ENCODE data around the gene LTB4R. TPM values are rescaled to one million over a fixed set of nuclear protein-coding genes. Genes with fewer than 3 reads are reported as not detected.
A peak's percentile ranks its signal among the peaks of the same experiment; 100 is the strongest.

LTB4R gene
- total RNA-seq, 4 donors from 2014 or later, result 3.7 to 19.5 (median 5.6) TPM

DNA sequence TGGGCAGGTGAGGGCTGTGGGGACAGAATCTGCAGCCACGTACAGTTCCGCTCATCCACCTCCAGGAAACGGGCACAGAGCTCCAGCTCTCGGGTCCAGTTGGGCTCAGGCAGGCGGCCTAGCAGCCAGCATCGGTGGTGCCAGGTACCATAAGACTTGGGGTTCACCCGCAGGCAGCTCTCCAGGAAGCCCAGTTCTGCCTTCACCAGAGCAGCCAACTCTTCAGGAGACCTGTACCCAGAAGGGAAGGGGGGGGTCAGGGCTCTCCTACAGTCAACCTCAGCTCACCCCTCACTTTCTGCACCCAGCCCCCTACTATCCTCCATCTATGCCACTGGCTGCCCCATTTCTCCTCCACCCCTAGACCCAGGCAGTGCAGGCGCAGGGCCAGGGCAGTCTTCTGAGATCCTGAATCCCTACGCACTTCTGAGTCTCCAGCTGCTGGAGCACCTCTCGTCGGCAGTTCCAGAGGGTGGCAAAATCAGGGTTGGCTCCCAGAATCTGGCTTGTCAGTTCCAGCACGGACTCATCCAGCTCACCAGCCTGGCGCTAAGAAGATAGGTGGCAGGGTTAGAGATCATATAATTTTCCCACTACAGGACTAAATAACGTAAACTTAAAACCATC is 41.3 kb upstream of the LTB4R start:
- DNase-seq, result no peak
- no peaks in the 10 kb centered on the region for H3K27me3 ChIP-seq
- H3K4me1 ChIP-seq, result no peaks in the 10 kb centered on the region
- H3K36me3 ChIP-seq, result no peaks in the 10 kb centered on the region
- no peaks in the 10 kb centered on the region for H3K9me3 ChIP-seq
- intact Hi-C loops (cut with DNase I; ENCODE audit: low total_unique reads), result no loop called here
- TF ChIP-seq POLR2A (IDR thresholded peaks at IDR 0.05), result no peak
- TF ChIP-seq CTCF (IDR thresholded peaks at IDR 0.05), result no peak
- no peak overlapping the region for H3K4me3 ChIP-seq
- no peak overlapping the region for H3K27ac ChIP-seq

- Histone ChIP-seq H3K27ac (peak overlapping the region; percentile 92 to 98), H3K27me3 (no peaks in the 10 kb centered on the region), H3K4me1 (no peaks in the 10 kb centered on the region), H3K4me3 (peak overlapping the region; percentile 73 to 94), H3K9me3 (no peaks in the 10 kb centered on the region), H3K36me3 (no peaks in the 10 kb centered on the region)
- intact Hi-C loops (cut with DNase I; ENCODE audit: low total_unique reads), result no loop called here
- TF ChIP-seq CTCF (IDR thresholded peaks at IDR 0.05) (no peak), POLR2A (IDR thresholded peaks at IDR 0.05) (no peak)
- DNase-seq, result no peak
Measured at GRCh38 chr14:24270537-24271133, 40.7 kb upstream of the LTB4R start.

GRCh38 chr14:24271134-24271833 is 40.0 kb upstream of the LTB4R start, which contains the start of gene RABGGTA:
Gene RABGGTA (minus strand): TSS chr14:24271597. CDS start chr14:24271115, 482 bp downstream.
- Histone ChIP-seq H3K27ac (peak within 1 kb of the TSS; percentile 92 to 98), H3K36me3 (no peaks in the 10 kb centered on the region), H3K4me3 (peak within 1 kb of the TSS; percentile 73 to 94), H3K27me3 (no peaks in the 10 kb centered on the region), H3K4me1 (no peaks in the 10 kb centered on the region), H3K9me3 (no peaks in the 10 kb centered on the region)
- intact Hi-C loops (cut with DNase I; ENCODE audit: low total_unique reads), result no loop called here
- TF ChIP-seq CTCF (IDR thresholded peaks at IDR 0.05) (peak; percentile 64 to 86 (median 84)), POLR2A (IDR thresholded peaks at IDR 0.05) (peak in 1 of 2 donors; percentile 69)
- peak; percentile 75 to 86 for DNase-seq

GRCh38 chr14:24271834-24272263 is 39.5 kb upstream of the LTB4R start:
- H3K9me3 ChIP-seq, result no peaks in the 10 kb centered on the region
- peak overlapping the region; percentile 92 to 98 for H3K27ac ChIP-seq
- TF ChIP-seq CTCF (IDR thresholded peaks at IDR 0.05), result no peak
- no peak for TF ChIP-seq POLR2A (IDR thresholded peaks at IDR 0.05)
- H3K4me3 ChIP-seq, result peak overlapping the region; percentile 73 to 94
- intact Hi-C loops (cut with DNase I; ENCODE audit: low total_unique reads), result no loop called here
- no peaks in the 10 kb centered on the region for H3K4me1 ChIP-seq
- no peaks in the 10 kb centered on the region for H3K36me3 ChIP-seq
- no peak for DNase-seq
- H3K27me3 ChIP-seq, result no peaks in the 10 kb centered on the region

DNA sequence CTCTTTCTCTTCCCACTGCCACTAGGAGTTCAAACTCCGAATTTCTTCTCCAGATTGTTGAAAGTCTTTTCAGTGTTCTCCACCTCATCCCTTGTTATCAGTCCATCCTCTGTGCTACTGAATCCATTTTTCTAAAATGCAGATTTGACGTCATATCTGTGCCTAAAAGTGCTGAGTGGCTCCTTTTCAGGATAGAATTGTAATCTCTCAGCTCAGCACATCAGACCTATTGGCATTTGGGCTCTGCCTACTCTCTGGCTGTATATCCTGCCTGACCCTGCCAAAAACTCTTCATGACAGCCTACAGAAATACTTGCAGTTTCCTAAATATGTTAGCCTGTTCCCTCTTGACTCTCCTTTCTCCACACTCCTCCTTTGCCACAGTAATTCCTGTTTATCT is 38.8 kb upstream of the LTB4R start:
- no peak overlapping the region for H3K4me3 ChIP-seq
- intact Hi-C loops (cut with DNase I; ENCODE audit: low total_unique reads), result no loop called here
- DNase-seq, result no peak
- H3K27ac ChIP-seq, result no peak overlapping the region
- no peaks in the 10 kb centered on the region for H3K9me3 ChIP-seq
- no peaks in the 10 kb centered on the region for H3K36me3 ChIP-seq
- no peak for TF ChIP-seq POLR2A (IDR thresholded peaks at IDR 0.05)
- no peak for TF ChIP-seq CTCF (IDR thresholded peaks at IDR 0.05)
- H3K27me3 ChIP-seq, result no peaks in the 10 kb centered on the region
- no peaks in the 10 kb centered on the region for H3K4me1 ChIP-seq
